IMR-90 (cell line): ENCODE data around the gene MAP3K19. TPM values are rescaled to one million over a fixed set of nuclear protein-coding genes. Genes with fewer than 3 reads are reported as not detected.

Experiments used
- ATAC-seq: fragments of 200-7000 bp; cut with Tn5 transposase; 2 replicates; pipeline ENCODE4 v1.9.1; 2020; ENCODE audit warnings: low read depth, mild to moderate bottlenecking, moderate library complexity
- BruUV-seq: library from RNA; stranded (reverse); fragments of 400-500 nt; replicated peaks from 2 replicates; lab custom pipeline; 2021; lab: Mats Ljungman, UMichigan
- CTCF ChIA-PET: fragments of 300-600 bp; formaldehyde crosslinking; extraction: SDS; loops from one replicate; lab custom pipeline; 2021; ENCODE audit warnings: antibody characterized with exemption; lab: Yijun Ruan, JAX
- POLR2A ChIA-PET: fragments of 300-600 bp; sonication (Branson Sonifier 250); formaldehyde crosslinking; loops from one replicate; lab custom pipeline; 2022; ENCODE audit warnings: antibody characterized with exemption; ENCODE audit not compliant: unreplicated experiment; lab: Charles Lee
- DNase-seq: peaks from one replicate; pipeline ENCODE4 v3.0.0; 2013
- H2AFZ ChIP-seq: replicated peaks from 2 replicates; pipeline ENCODE3; 2013; ENCODE audit warnings: low read length, mild to moderate bottlenecking; ENCODE audit not compliant: poor library complexity
- H2AK5ac ChIP-seq: 2 replicates; pipeline ENCODE4 v1.6.1; 2013; ENCODE audit warnings: low read depth, low read length, inconsistent platforms
- H2AK9ac ChIP-seq: replicated peaks from 2 replicates; pipeline ENCODE3; 2013; ENCODE audit warnings: mild to moderate bottlenecking, low read depth, low read length, moderate library complexity; ENCODE audit not compliant: poor library complexity
- H2BK120ac ChIP-seq: 2 replicates; pipeline ENCODE4 v1.6.1; 2013; ENCODE audit warnings: low read depth, low read length, inconsistent platforms
- H2BK15ac ChIP-seq: 3 replicates; pipeline ENCODE4 v1.6.1; 2013; ENCODE audit warnings: low read depth, low read length, inconsistent platforms
- H2BK20ac ChIP-seq: 2 replicates; pipeline ENCODE4 v1.6.1; 2013; ENCODE audit warnings: low read depth, mild to moderate bottlenecking, inconsistent platforms, low read length, moderate library complexity
- H2BK5ac ChIP-seq: 2 replicates; pipeline ENCODE4 v1.6.1; 2013; ENCODE audit warnings: mild to moderate bottlenecking, low read depth, low read length, inconsistent platforms; ENCODE audit not compliant: poor library complexity, severe bottlenecking
- H3K14ac ChIP-seq: replicated peaks from 2 replicates; pipeline ENCODE4 v1.6.1; 2013; ENCODE audit warnings: low read depth, low read length, inconsistent platforms
- H3K18ac ChIP-seq: 2 replicates; pipeline ENCODE4 v1.6.1; 2013; ENCODE audit warnings: low read depth, low read length, control low read depth
- H3K23ac ChIP-seq: 2 replicates; pipeline ENCODE4 v1.6.1; 2013; ENCODE audit warnings: low read depth, low read length, inconsistent platforms
- H3K27ac ChIP-seq: 2 replicates; pipeline ENCODE4 v1.5.1; 2013; ENCODE audit warnings: mild to moderate bottlenecking, control low read depth, low read length; ENCODE audit not compliant: insufficient read depth
- H3K27me3 ChIP-seq: 2 replicates; pipeline ENCODE4 v1.6.1; 2013; ENCODE audit warnings: low read length; ENCODE audit not compliant: control insufficient read depth, insufficient read depth
- H3K36me3 ChIP-seq: 2 replicates; pipeline ENCODE4 v1.6.1; 2013; ENCODE audit warnings: low read length, mixed read lengths; ENCODE audit not compliant: control insufficient read depth, insufficient read depth
- H3K4ac ChIP-seq: 2 replicates; pipeline ENCODE4 v1.6.1; 2013; ENCODE audit warnings: low read depth, low read length, inconsistent platforms
- H3K4me1 ChIP-seq: 2 replicates; pipeline ENCODE4 v1.6.1; 2013; ENCODE audit warnings: low read length, mixed read lengths; ENCODE audit not compliant: control insufficient read depth, insufficient read depth
- H3K4me2 ChIP-seq: 2 replicates; pipeline ENCODE4 v1.6.1; 2013; ENCODE audit warnings: low read depth, mild to moderate bottlenecking, control low read depth, low read length, moderate library complexity
- H3K4me3 ChIP-seq: 2 replicates; pipeline ENCODE4 v1.5.1; 2013; ENCODE audit warnings: low read depth, mild to moderate bottlenecking, control low read depth, low read length, moderate library complexity; ENCODE audit not compliant: insufficient read depth
- H3K56ac ChIP-seq: 2 replicates; pipeline ENCODE4 v1.6.1; 2013; ENCODE audit warnings: low read length, inconsistent platforms; ENCODE audit not compliant: insufficient read depth; ENCODE audit errors: extremely low read depth
- H3K79me1 ChIP-seq, 2 experiments: 2 replicates each; pipeline ENCODE4 v1.6.1; 2013; ENCODE audit warnings: low read length in 2 of 2, inconsistent platforms in 1 of 2, low read depth in 1 of 2
- H3K9ac ChIP-seq: 2 replicates; pipeline ENCODE4 v1.6.1; 2013; ENCODE audit warnings: low read depth, low read length, control low read depth
- H3K9me1 ChIP-seq: 2 replicates; pipeline ENCODE4 v1.6.1; 2013; ENCODE audit warnings: low read length, inconsistent platforms; ENCODE audit not compliant: insufficient read depth
- H3K9me3 ChIP-seq: 2 replicates; pipeline ENCODE4 v1.6.1; 2013; ENCODE audit warnings: low read length; ENCODE audit not compliant: control insufficient read depth, insufficient read depth
- H4K20me1 ChIP-seq: 2 replicates; pipeline ENCODE4 v1.6.1; 2013; ENCODE audit warnings: low read length, inconsistent platforms; ENCODE audit not compliant: insufficient read depth
- H4K5ac ChIP-seq: 2 replicates; pipeline ENCODE4 v1.6.1; 2013; ENCODE audit warnings: mild to moderate bottlenecking, low read depth, low read length, control low read depth
- H4K8ac ChIP-seq, 2 experiments: 2 replicates each; pipeline ENCODE4 v1.6.1; 2013; ENCODE audit warnings: low read depth in 2 of 2, low read length in 2 of 2, control low read depth in 1 of 2, inconsistent platforms in 1 of 2
- H4K91ac ChIP-seq: 2 replicates; pipeline ENCODE4 v1.6.1; 2013; ENCODE audit warnings: low read depth, low read length, inconsistent platforms; ENCODE audit not compliant: insufficient read depth
- CEBPB ChIP-seq: IDR thresholded peaks from 2 replicates; pipeline ENCODE4 v1.6.1; 2012; ENCODE audit warnings: low read depth, low read length, improper control_type of control experiment
- MAFK ChIP-seq: IDR thresholded peaks from 2 replicates; pipeline ENCODE4 v1.6.1; 2012; ENCODE audit warnings: low read depth, low read length, improper control_type of control experiment
- RFX5 ChIP-seq: IDR thresholded peaks from 2 replicates; pipeline ENCODE4 v1.8.0; 2012; ENCODE audit warnings: low read depth, mild to moderate bottlenecking, low read length, moderate library complexity
- WGBS, 2 experiments: methylation state at CpG; one replicate each; pipeline versions ENCODE4 v1.1.5 to v1.1.7; 2013; ENCODE audit warnings: missing lambda C conversion rate in 2 of 2; ENCODE audit not compliant: insufficient read length in 1 of 2; ENCODE audit errors: extremely low coverage in 2 of 2; 5-methylcytosine and 5-hydroxymethylcytosine counted together
- dilution Hi-C: fragments of 300-500 bp; cut with HindIII; formaldehyde crosslinking; loops from one replicate; pipeline ENCODE4 v1.14.3; 2018; ENCODE audit warnings: low sequenced_read_pairs; ENCODE audit not compliant: unreplicated experiment
- in situ Hi-C: fragments of 300-500 bp; cut with MboI; formaldehyde crosslinking; loops from 3 replicates; pipeline ENCODE4 v1.14.3; 2019; ENCODE audit warnings: low sequenced_read_pairs, inconsistent platforms, mixed read lengths
- intact Hi-C: fragments of 100-400 bp; cut with micrococcal nuclease; formaldehyde crosslinking; loops from 2 replicates; pipeline ENCODE4 v1.10.0; 2022
- polyA plus RNA-seq, 3 experiments: library from polyadenylated mRNA; depleted of rRNA; stranded (reverse); fragments of >200 nt; gene quantifications; 2 replicates each; pipeline ENCODE4 v1.2.3, GENCODE V29; 2012; ENCODE audit warnings: low replicate concordance in 1 of 3
- total RNA-seq: library from RNA; depleted of rRNA; stranded (reverse); fragments of >200 nt; gene quantifications from 2 replicates; pipeline ENCODE4 v1.2.3, GENCODE V29; 2012
- TF ChIP-seq, protein P1 (sequence below): fragments of 150-350 bp; IDR thresholded peaks from 2 replicates; pipeline ENCODE4 v1.6.1; 2016; ENCODE audit warnings: low read depth, mild to moderate bottlenecking, low read length, moderate library complexity, borderline replicate concordance

Gene MAP3K19
- total and polyA plus RNA-seq, 2 of the 4 experiments (the other 2 are of a cell fraction) = not detected

DNA sequence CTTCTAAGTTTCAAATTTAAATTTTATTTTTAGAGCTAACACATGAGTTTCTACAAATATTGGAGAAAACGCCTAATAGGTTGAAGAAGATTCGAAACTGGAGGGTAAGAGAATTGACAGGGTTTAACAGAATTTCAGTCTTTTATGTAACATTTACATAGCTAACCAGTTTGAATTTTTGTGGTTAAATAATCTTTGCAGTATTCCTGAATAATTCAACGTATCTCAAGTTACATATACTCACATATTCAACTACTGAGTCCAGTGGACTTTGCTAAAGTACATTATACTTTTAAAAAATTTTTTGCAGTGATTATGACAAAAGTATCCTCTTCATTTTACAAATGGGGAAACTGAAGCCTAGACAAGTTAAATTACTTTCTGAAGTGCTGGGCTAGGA lies 94.6 kb downstream of the MAP3K19 start:
- no peak overlapping the region for H2AK9ac ChIP-seq
- no peak for TF ChIP-seq CEBPB
- no peak for TF ChIP-seq RFX5
- TF ChIP-seq MAFK = no peak
- TF ChIP-seq, protein P1, sequence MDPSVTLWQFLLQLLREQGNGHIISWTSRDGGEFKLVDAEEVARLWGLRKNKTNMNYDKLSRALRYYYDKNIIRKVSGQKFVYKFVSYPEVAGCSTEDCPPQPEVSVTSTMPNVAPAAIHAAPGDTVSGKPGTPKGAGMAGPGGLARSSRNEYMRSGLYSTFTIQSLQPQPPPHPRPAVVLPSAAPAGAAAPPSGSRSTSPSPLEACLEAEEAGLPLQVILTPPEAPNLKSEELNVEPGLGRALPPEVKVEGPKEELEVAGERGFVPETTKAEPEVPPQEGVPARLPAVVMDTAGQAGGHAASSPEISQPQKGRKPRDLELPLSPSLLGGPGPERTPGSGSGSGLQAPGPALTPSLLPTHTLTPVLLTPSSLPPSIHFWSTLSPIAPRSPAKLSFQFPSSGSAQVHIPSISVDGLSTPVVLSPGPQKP = no peak
- WGBS, 2 experiments = no CpG with 5 or more reads among the region's 3 CpGs
- ATAC-seq = peak; percentile 71
- intact Hi-C loops = no loop called here
- H3K4me1 ChIP-seq = 0 out of 2 replicates have a peak, but pooled peaks cover 2% of the 10 kb centered on the region
- no peak overlapping the region for H3K9ac ChIP-seq
- peak; percentile 41 for DNase-seq
- H2AFZ ChIP-seq = no peak overlapping the region
- in situ Hi-C loops = no loop called here
- no peak overlapping the region for H2AK5ac ChIP-seq
- H4K20me1 ChIP-seq = peaks cover 8% of the 10 kb centered on the region; the same call in 1 of the 2 replicates
- no peak overlapping the region for H4K91ac ChIP-seq
- H3K4me3 ChIP-seq = no peak overlapping the region
- H3K27ac ChIP-seq = no peak overlapping the region
- no peak overlapping the region for H3K18ac ChIP-seq
- no peak overlapping the region for H3K4me2 ChIP-seq
- H3K79me1 ChIP-seq = peaks cover 11 to 36% of the 10 kb centered on the region in 2 experiments; a peak in 3 of 4 replicates
- no peak overlapping the region for H2BK20ac ChIP-seq
- POLR2A ChIA-PET = no interaction called here
- no TSS peak for BruUV-seq
- no peak overlapping the region for H3K23ac ChIP-seq
- no peak overlapping the region for H4K5ac ChIP-seq
- H3K36me3 ChIP-seq = peaks cover 25% of the 10 kb centered on the region
- peaks cover 8% of the 10 kb centered on the region; the same call in 1 of the 2 replicates for H3K9me1 ChIP-seq
- H3K56ac ChIP-seq = no peak overlapping the region
- CTCF ChIA-PET = no interaction called here
- H2BK120ac ChIP-seq = no peak overlapping the region
- dilution Hi-C loops = no loop called here
- H3K27me3 ChIP-seq = no peaks in the 10 kb centered on the region
- no peaks in the 10 kb centered on the region for H3K9me3 ChIP-seq
- no peak overlapping the region for H2BK15ac ChIP-seq
- no peak overlapping the region for H3K4ac ChIP-seq
- H2BK5ac ChIP-seq = no peak overlapping the region
- H3K14ac ChIP-seq = no peak overlapping the region
- no peak overlapping the region for H4K8ac ChIP-seq
